H1 (cell line): Measurements from ENCODE around the gene DCXR.

ENCODE experiments used
- EGR1 ChIP-seq: IDR thresholded peaks from 2 replicates; pipeline ENCODE4 v1.6.1; 2011; ENCODE audit warnings: low read depth, low read length, borderline replicate concordance
- POLR2A ChIP-seq, 2 experiments: IDR thresholded peaks; 1 replicate in 1 of 2; 2 replicates in 1 of 2; pipeline ENCODE4 v1.6.1; 2011; ENCODE audit warnings: low read depth in 2 of 2, low read length in 2 of 2, mild to moderate bottlenecking in 2 of 2; ENCODE audit errors: control extremely low read depth in 1 of 2
- TAF1 ChIP-seq: IDR thresholded peaks from 2 replicates; pipeline ENCODE4 v1.6.1; 2011; ENCODE audit warnings: mild to moderate bottlenecking, low read depth, low read length

DNA sequence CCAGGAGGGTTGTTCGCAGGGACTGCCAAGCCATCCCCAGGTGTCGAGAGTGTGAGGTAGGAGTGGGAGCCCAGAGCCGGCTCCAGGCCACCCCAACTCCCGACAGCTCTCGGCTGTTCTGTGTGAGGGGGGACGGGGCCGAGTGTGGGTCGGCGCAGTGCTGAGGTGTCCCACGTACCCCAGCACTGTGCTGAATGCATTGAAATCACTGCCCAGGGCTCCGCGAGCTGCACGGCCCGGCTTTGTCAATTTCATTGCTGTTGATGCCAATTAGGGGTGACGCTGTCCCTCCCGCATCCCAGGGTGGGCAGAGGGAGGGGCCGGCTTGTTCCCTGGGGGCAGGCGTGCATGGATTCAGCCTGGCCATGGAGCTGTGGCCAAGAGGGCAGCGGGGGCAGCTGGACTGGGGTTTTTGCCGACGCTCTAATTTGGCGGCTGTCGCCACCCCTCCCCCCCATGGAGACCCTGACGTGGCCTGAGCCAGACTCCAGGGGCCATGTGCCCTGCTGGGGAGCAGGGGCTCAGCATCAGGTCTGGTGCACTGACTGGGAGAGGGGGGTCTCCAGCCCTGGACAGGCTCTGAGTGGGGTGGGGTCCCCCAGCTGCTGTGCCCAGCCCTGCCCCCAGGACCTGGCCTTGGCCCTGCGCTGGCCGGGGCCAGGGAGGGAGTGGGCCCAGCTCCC is 29.1 kb downstream of the DCXR start:
- TF ChIP-seq POLR2A (IDR thresholded peaks at IDR 0.05; ENCODE audit: control extremely low read depth in 1 of 2, low read depth in 2 of 2, low read length in 2 of 2) (no peak), TAF1 (no peak), EGR1 (no peak)
